Naive thymus-derived CD4-positive, alpha-beta T cell (primary cell): ENCODE measurements around the gene RAI1. TPM values are rescaled to one million over a fixed set of nuclear protein-coding genes. Genes with fewer than 3 reads are reported as not detected.

ENCODE experiments used
- ATAC-seq: fragments of 150-1000 bp; cut with Tn5 transposase; 2 replicates; pipeline ENCODE4 v1.10.0; 2021; ENCODE audit warnings: mild to moderate bottlenecking, moderate library complexity
- CTCF ChIA-PET: fragments of 350-600 bp; sonication (Branson Sonifier 250); formaldehyde crosslinking; loops from one replicate; lab custom pipeline; 2021; ENCODE audit warnings: antibody characterized with exemption; lab: Charles Lee
- POLR2A ChIA-PET: fragments of 350-600 bp; sonication (Branson Sonifier 250); formaldehyde crosslinking; loops from one replicate; lab custom pipeline; 2021; ENCODE audit warnings: antibody characterized with exemption, inconsistent platforms; lab: Charles Lee
- DNase-seq, 9 donors: peaks; one replicate each; pipeline versions ENCODE4 v3.0.0 to v3.0.0-alpha.2; 2020 to 2022; ENCODE audit warnings: mixed read lengths in 1 of 9
- H3K27ac ChIP-seq: one replicate; pipeline ENCODE4 v1.7.0; 2013; ENCODE audit warnings: mild to moderate bottlenecking, low read depth, low read length, moderate library complexity
- H3K27me3 ChIP-seq, 2 donors: one replicate each; pipeline ENCODE4 v1.7.0; 2013; ENCODE audit warnings: low read length in 2 of 2, mild to moderate bottlenecking in 2 of 2, moderate library complexity in 2 of 2; ENCODE audit not compliant: control insufficient read depth in 2 of 2, insufficient read depth in 2 of 2
- H3K36me3 ChIP-seq, 3 experiments: 1 replicate in 2 of 3; 2 replicates in 1 of 3; pipeline ENCODE4 v1.7.0; 2013; ENCODE audit warnings: low read length in 3 of 3, mild to moderate bottlenecking in 3 of 3, moderate library complexity in 1 of 3; ENCODE audit not compliant: insufficient read depth in 3 of 3, control insufficient read depth in 2 of 3
- H3K4me1 ChIP-seq, 2 donors: one replicate each; pipeline ENCODE4 v1.7.0; 2013; ENCODE audit warnings: low read length in 2 of 2, mild to moderate bottlenecking in 2 of 2, moderate library complexity in 1 of 2; ENCODE audit not compliant: control insufficient read depth in 2 of 2, insufficient read depth in 2 of 2
- H3K4me3 ChIP-seq: 2 replicates; pipeline ENCODE4 v1.7.0; 2013; ENCODE audit warnings: mild to moderate bottlenecking, low read length
- H3K9me3 ChIP-seq, 3 experiments: 1 replicate in 2 of 3; 2 replicates in 1 of 3; pipeline ENCODE4 v1.7.0; 2013; ENCODE audit warnings: low read length in 3 of 3; ENCODE audit not compliant: control insufficient read depth in 2 of 3
- H3K27ac Mint-ChIP-seq, 9 donors: one replicate each; pipeline ENCODE4 v1.8.0; 2020 to 2022; ENCODE audit warnings: mixed read lengths in 9 of 9, mild to moderate bottlenecking in 8 of 9, moderate library complexity in 5 of 9, inconsistent platforms in 2 of 9
- H3K27me3 Mint-ChIP-seq, 5 donors: one replicate each; pipeline ENCODE4 v1.8.0; 2021 to 2022; ENCODE audit warnings: mixed read lengths in 5 of 5, mild to moderate bottlenecking in 1 of 5
- H3K36me3 Mint-ChIP-seq, 5 donors: one replicate each; pipeline ENCODE4 v1.8.0; 2020 to 2022; ENCODE audit warnings: mixed read lengths in 5 of 5, mild to moderate bottlenecking in 3 of 5, inconsistent platforms in 1 of 5
- H3K4me1 Mint-ChIP-seq, 7 donors: one replicate each; pipeline ENCODE4 v1.8.0; 2020 to 2022; ENCODE audit warnings: mixed read lengths in 7 of 7, mild to moderate bottlenecking in 3 of 7, inconsistent platforms in 1 of 7
- H3K4me3 Mint-ChIP-seq, 10 donors: one replicate each; pipeline ENCODE4 v1.8.0; 2020 to 2022; ENCODE audit warnings: mild to moderate bottlenecking in 10 of 10, mixed read lengths in 10 of 10, moderate library complexity in 6 of 10, inconsistent platforms in 2 of 10
- H3K9me3 Mint-ChIP-seq, 11 donors: one replicate each; pipeline ENCODE4 v1.8.0; 2020 to 2022; ENCODE audit warnings: mixed read lengths in 11 of 11, mild to moderate bottlenecking in 4 of 11, inconsistent platforms in 1 of 11, moderate library complexity in 1 of 11
- intact Hi-C, 2 donors: fragments of 100-400 bp; cut with micrococcal nuclease; formaldehyde crosslinking; loops; one replicate each; pipeline ENCODE4 v1.15.1; 2023
- polyA plus RNA-seq, 2 donors: library from polyadenylated mRNA; unstranded; fragments of 300-500 nt; fragmentation: Illumina TruSeq; gene quantifications; one replicate each; pipeline ENCODE4 v1.2.3, GENCODE V29; 2021
- total RNA-seq, 6 experiments: library from RNA in 5 of 6; stranded (reverse) in 5 of 6; gene quantifications; 1 replicate in 5 of 6; 2 replicates in 1 of 6; pipeline ENCODE4 v1.2.3 and lab custom pipeline; 2021 to 2026

RAI1 gene
- total and polyA plus RNA-seq, 7 experiments from 2014 or later, result 2.0 to 46.2 (median 21.2) TPM

GRCh38 chr17:17648762-17649161 is 32.5 kb upstream of the RAI1 start:
- no peaks in the 10 kb centered on the region for H3K9me3 ChIP-seq
- no peak for ATAC-seq
- Mint-ChIP-seq H3K4me3 (no peak overlapping the region), H3K9me3 (peaks cover 0 to 27% (median 13%) of the 10 kb centered on the region in 11 donors), H3K36me3 (peaks cover 0 to 4% (median 0%) of the 10 kb centered on the region in 5 donors), H3K4me1 (no peaks in the 10 kb centered on the region), H3K27ac (peak overlapping the region in 1 of 9 donors; percentile 20), H3K27me3 (peaks cover 0 to 4% (median 0%) of the 10 kb centered on the region in 5 donors)
- no peaks in the 10 kb centered on the region for H3K4me1 ChIP-seq
- H3K27me3 ChIP-seq, result no peaks in the 10 kb centered on the region
- ChIA-PET POLR2A (no interaction called here), CTCF (interaction anchor here (0.7 kb wide), 1 partner anchor 1065 kb away, joined by 3 read pairs; no protein-coding TSS in a partner anchor)
- no peak overlapping the region for H3K27ac ChIP-seq
- H3K36me3 ChIP-seq, result no peaks in the 10 kb centered on the region
- H3K4me3 ChIP-seq, result no peak overlapping the region
- no peak for DNase-seq
- intact Hi-C loops, result loop anchor here in 1 of 2 donors (10.0 kb wide), 1 partner anchor 644 kb away; no protein-coding TSS in a partner anchor

DNA sequence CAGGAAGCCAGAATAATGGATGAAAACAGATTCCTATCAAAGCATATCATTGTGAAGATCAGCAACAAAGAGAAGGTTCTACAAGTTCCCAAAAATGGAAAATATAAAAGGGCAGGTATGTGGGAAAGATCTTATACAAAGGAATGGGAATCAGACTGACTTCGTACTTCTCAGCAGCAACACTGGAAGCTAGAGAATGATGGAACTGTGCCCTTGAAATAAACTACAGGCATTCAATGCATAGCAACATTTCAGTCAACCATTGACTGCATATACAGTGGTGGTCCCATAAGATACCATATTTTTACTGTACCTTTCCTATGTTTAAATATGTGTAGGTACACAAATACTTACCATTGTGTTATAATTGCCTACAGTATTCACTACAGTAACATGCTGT is 30.3 kb upstream of the RAI1 start:
- intact Hi-C loops, result no loop called here
- Histone ChIP-seq H3K4me1 (no peaks in the 10 kb centered on the region), H3K4me3 (no peak overlapping the region), H3K27ac (no peak overlapping the region), H3K27me3 (no peaks in the 10 kb centered on the region), H3K9me3 (no peaks in the 10 kb centered on the region), H3K36me3 (no peaks in the 10 kb centered on the region)
- ATAC-seq, result no peak
- H3K27ac Mint-ChIP-seq, result no peak overlapping the region
- ChIA-PET CTCF (no interaction called here), POLR2A (no interaction called here)
- H3K9me3 Mint-ChIP-seq, result peaks cover 0 to 40% (median 18%) of the 10 kb centered on the region in 11 donors
- peaks cover 0 to 10% (median 5%) of the 10 kb centered on the region in 5 donors for H3K36me3 Mint-ChIP-seq
- no peak overlapping the region for H3K4me3 Mint-ChIP-seq
- H3K4me1 Mint-ChIP-seq, result no peaks in the 10 kb centered on the region
- H3K27me3 Mint-ChIP-seq, result peaks cover 0 to 6% (median 0%) of the 10 kb centered on the region in 5 donors
- DNase-seq, result no peak

- ATAC-seq (no peak), DNase-seq (no peak)
These were observed 27.9 kb upstream of the RAI1 start for GRCh38 chr17:17653343-17653742.

GRCh38 chr17:17659340-17659739 is 21.9 kb upstream of the RAI1 start:
- Mint-ChIP-seq H3K9me3 (peaks cover 0 to 37% (median 13%) of the 10 kb centered on the region in 11 donors), H3K36me3 (peaks cover 2 to 11% (median 4%) of the 10 kb centered on the region in 5 donors), H3K27me3 (peaks cover 0 to 16% (median 0%) of the 10 kb centered on the region in 5 donors), H3K27ac (no peak overlapping the region), H3K4me1 (peaks cover 8 to 15% (median 11%) of the 10 kb centered on the region in 7 donors), H3K4me3 (no peak overlapping the region)
- ChIA-PET CTCF (no interaction called here), POLR2A (no interaction called here)
- Histone ChIP-seq H3K9me3 (peaks cover 0 to 9% (median 0%) of the 10 kb centered on the region in 3 experiments), H3K4me3 (no peak overlapping the region), H3K27me3 (no peaks in the 10 kb centered on the region), H3K4me1 (peaks cover 9 to 13% of the 10 kb centered on the region in 2 donors), H3K36me3 (no peaks in the 10 kb centered on the region), H3K27ac (no peak overlapping the region)
- DNase-seq, result no peak
- intact Hi-C loops, result no loop called here
- ATAC-seq, result no peak

More at GRCh38 chr17:17653343-17653742, 27.9 kb upstream of the RAI1 start:
- H3K4me3 Mint-ChIP-seq, result no peak overlapping the region
- Histone ChIP-seq H3K4me3 (no peak overlapping the region), H3K27me3 (no peaks in the 10 kb centered on the region), H3K27ac (no peak overlapping the region), H3K9me3 (no peaks in the 10 kb centered on the region), H3K36me3 (no peaks in the 10 kb centered on the region), H3K4me1 (no peaks in the 10 kb centered on the region)
- no peaks in the 10 kb centered on the region for H3K4me1 Mint-ChIP-seq
- intact Hi-C loops, result no loop called here
- peaks cover 0 to 48% (median 18%) of the 10 kb centered on the region in 11 donors for H3K9me3 Mint-ChIP-seq
- CTCF ChIA-PET, result interaction anchor here (0.6 kb wide), 1 partner anchor 428 kb away, joined by 3 read pairs; no protein-coding TSS in a partner anchor
- POLR2A ChIA-PET, result no interaction called here
- peaks cover 0 to 9% (median 0%) of the 10 kb centered on the region in 5 donors for H3K27me3 Mint-ChIP-seq
- no peak overlapping the region for H3K27ac Mint-ChIP-seq
- H3K36me3 Mint-ChIP-seq, result peaks cover 0 to 10% (median 5%) of the 10 kb centered on the region in 5 donors

- DNase-seq, result no peak
- Histone ChIP-seq H3K36me3 (no peaks in the 10 kb centered on the region), H3K4me3 (no peak overlapping the region), H3K27me3 (no peaks in the 10 kb centered on the region), H3K9me3 (peaks cover 0 to 9% (median 0%) of the 10 kb centered on the region in 3 experiments), H3K27ac (no peak overlapping the region), H3K4me1 (peaks cover 9 to 13% of the 10 kb centered on the region in 2 donors)
- Mint-ChIP-seq H3K27me3 (peaks cover 0 to 14% (median 0%) of the 10 kb centered on the region in 5 donors), H3K4me3 (no peak overlapping the region), H3K36me3 (peaks cover 0 to 5% (median 0%) of the 10 kb centered on the region in 5 donors), H3K4me1 (peaks cover 8 to 15% (median 11%) of the 10 kb centered on the region in 7 donors), H3K9me3 (peaks cover 0 to 26% (median 10%) of the 10 kb centered on the region in 11 donors), H3K27ac (no peak overlapping the region)
- CTCF ChIA-PET, result no interaction called here
- POLR2A ChIA-PET, result no interaction called here
- intact Hi-C loops, result no loop called here
- no peak for ATAC-seq
These were observed 20.1 kb upstream of the RAI1 start for GRCh38 chr17:17661134-17661533.

DNA sequence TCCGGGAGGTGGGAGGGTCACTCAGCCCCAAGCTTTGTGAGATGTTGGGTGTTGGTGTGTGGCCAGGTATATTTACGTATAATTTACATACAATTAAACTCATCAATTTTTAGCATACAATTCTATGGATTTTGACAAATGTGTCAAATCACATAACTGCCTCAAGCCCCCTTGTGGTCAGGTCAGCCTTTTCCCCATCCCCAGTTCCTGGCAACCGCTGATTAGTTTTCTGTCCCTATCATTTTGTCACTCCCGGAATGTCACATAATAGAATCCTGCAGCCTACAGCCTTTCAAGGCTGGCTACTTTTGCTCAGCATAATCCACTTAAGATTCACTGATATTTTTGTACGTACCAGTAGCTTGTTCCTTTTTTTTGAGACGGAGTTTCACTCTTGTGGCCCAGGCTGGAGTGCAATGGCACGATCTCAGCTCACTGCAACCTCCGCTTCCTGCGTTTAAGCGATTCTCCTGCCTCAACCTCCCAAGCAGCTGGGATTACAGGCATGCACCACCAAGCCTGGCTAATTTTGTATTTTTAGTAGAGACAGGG is 19.3 kb upstream of the RAI1 start:
- Histone ChIP-seq H3K4me3 (no peak overlapping the region), H3K36me3 (no peaks in the 10 kb centered on the region), H3K27ac (no peak overlapping the region), H3K4me1 (peaks cover 9 to 13% of the 10 kb centered on the region in 2 donors), H3K9me3 (peaks cover 0 to 9% (median 0%) of the 10 kb centered on the region in 3 experiments), H3K27me3 (no peaks in the 10 kb centered on the region)
- Mint-ChIP-seq H3K27me3 (peaks cover 0 to 14% (median 0%) of the 10 kb centered on the region in 5 donors), H3K4me1 (peaks cover 8 to 15% (median 11%) of the 10 kb centered on the region in 7 donors), H3K9me3 (peaks cover 0 to 26% (median 10%) of the 10 kb centered on the region in 11 donors), H3K36me3 (peaks cover 0 to 5% (median 0%) of the 10 kb centered on the region in 5 donors), H3K4me3 (no peak overlapping the region), H3K27ac (no peak overlapping the region)
- DNase-seq (no peak), ATAC-seq (no peak)
- POLR2A ChIA-PET, result no interaction called here
- CTCF ChIA-PET, result no interaction called here
- intact Hi-C loops, result no loop called here
